ENCODE measurements around the gene CPPED1. TPM values are rescaled to one million over a fixed set of nuclear protein-coding genes. Genes with fewer than 3 reads are reported as not detected.

CPPED1 gene
- total and polyA plus RNA-seq, 2 of the 4 experiments (the other 2 are of a cell fraction) = 5.1 to 6.5 TPM

DNA sequence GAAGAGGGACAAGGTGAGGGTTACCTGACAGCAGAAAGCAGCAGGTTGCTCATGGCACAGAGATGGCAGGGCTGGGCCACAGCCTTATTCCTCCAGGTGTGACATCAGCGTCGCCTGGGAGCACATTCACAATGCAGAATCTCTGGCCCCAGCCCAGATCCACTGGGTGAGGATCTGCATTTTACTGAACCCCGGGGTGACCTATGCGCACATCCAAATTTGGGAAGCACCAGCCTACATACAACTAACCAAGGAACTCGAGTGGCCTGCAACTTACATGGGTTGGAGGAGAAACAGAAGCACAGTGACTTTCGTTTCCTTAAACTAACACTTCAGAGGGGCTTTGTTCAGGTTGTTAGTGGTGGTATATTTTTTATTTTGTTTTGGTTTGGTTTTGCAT is 17.6 kb downstream of the CPPED1 start:
- no peak overlapping the region for H3K9ac ChIP-seq (ENCODE audit: low read depth, low read length)
- no peaks in the 10 kb centered on the region for H4K20me1 ChIP-seq (ENCODE audit: insufficient read depth, low read length)
- no peak overlapping the region for H2AFZ ChIP-seq (replicated peaks; ENCODE audit: low read length, poor library complexity)
- H3K36me3 ChIP-seq (ENCODE audit: control insufficient read depth, insufficient read depth, low read length) = no peaks in the 10 kb centered on the region
- H4K91ac ChIP-seq (ENCODE audit: insufficient read depth, low read depth, low read length) = no peak overlapping the region
- TF ChIP-seq NFE2L2 (IDR thresholded peaks at IDR 0.05; ENCODE audit: low read depth, low read length) (no peak), RAD21 (IDR thresholded peaks at IDR 0.05; ENCODE audit: low read length) (no peak), SMC3 (IDR thresholded peaks at IDR 0.05; ENCODE audit: low read depth, low read length) (no peak), MXI1 (IDR thresholded peaks at IDR 0.05; ENCODE audit: borderline replicate concordance, low read depth, low read length) (no peak), POLR2A (IDR thresholded peaks at IDR 0.05; ENCODE audit: low read depth, low read length) (no peak), CHD1 (IDR thresholded peaks at IDR 0.05; ENCODE audit: low read depth, low read length) (no peak), FOS (IDR thresholded peaks at IDR 0.05; ENCODE audit: low read depth, low read length) (no peak)
- no peak overlapping the region for H2BK20ac ChIP-seq (ENCODE audit: low read depth, low read length)
- in situ Hi-C loops (cut with MboI; ENCODE audit: low sequenced_read_pairs) (no loop called here), dilution Hi-C loops (cut with HindIII; ENCODE audit: low sequenced_read_pairs, unreplicated experiment) (no loop called here), intact Hi-C loops (cut with micrococcal nuclease) (no loop called here)
- no peaks in the 10 kb centered on the region for H3K4me1 ChIP-seq (ENCODE audit: control insufficient read depth, insufficient read depth, low read length)
- no peak overlapping the region for H3K23ac ChIP-seq (ENCODE audit: low read depth, low read length)
- peaks cover 0 to 3% of the 10 kb centered on the region in 2 experiments; a peak in 1 of 4 replicates for H3K79me1 ChIP-seq (ENCODE audit: low read depth in 1 of 2, low read length in 2 of 2)
- no peak overlapping the region for H2BK5ac ChIP-seq (ENCODE audit: low read depth, low read length, poor library complexity, severe bottlenecking)
- peaks cover 6% of the 10 kb centered on the region; the same call in 1 of the 2 replicates for H3K9me3 ChIP-seq (ENCODE audit: control insufficient read depth, insufficient read depth, low read length)
- no peak overlapping the region for H3K4me3 ChIP-seq (ENCODE audit: insufficient read depth, low read depth, low read length)
- CTCF ChIA-PET = no interaction called here
- H3K27ac ChIP-seq (ENCODE audit: insufficient read depth, low read length) = no peak overlapping the region
- H3K9me1 ChIP-seq (ENCODE audit: insufficient read depth, low read length) = no peaks in the 10 kb centered on the region
- DNase-seq (no peak), ATAC-seq (ENCODE audit: low read depth) (no peak)
- H3K4ac ChIP-seq (ENCODE audit: low read depth, low read length) = no peak overlapping the region
- no peaks in the 10 kb centered on the region for H3K27me3 ChIP-seq (ENCODE audit: control insufficient read depth, insufficient read depth, low read length)
- H3K4me2 ChIP-seq (ENCODE audit: low read depth, low read length) = no peak overlapping the region
- whole genome bisulfite sequencing, 2 experiments (ENCODE audit: extremely low coverage in 2 of 2, insufficient read length in 1 of 2) = no CpG with 5 or more reads among the region's 6 CpGs
- H2BK120ac ChIP-seq (ENCODE audit: low read depth, low read length) = no peak overlapping the region
- no peak overlapping the region for H3K18ac ChIP-seq (ENCODE audit: low read depth, low read length)
- BruUV-seq (replicated peaks) = no TSS peak
- no peak overlapping the region for H3K14ac ChIP-seq (replicated peaks; ENCODE audit: low read depth, low read length)
- H2AK5ac ChIP-seq (ENCODE audit: low read depth, low read length) = no peak overlapping the region
- POLR2A ChIA-PET (ENCODE audit: unreplicated experiment) = no interaction called here
- no peak overlapping the region for H3K56ac ChIP-seq (ENCODE audit: extremely low read depth, insufficient read depth, low read length)
- H2AK9ac ChIP-seq (replicated peaks; ENCODE audit: low read depth, low read length, poor library complexity) = no peak overlapping the region
- H2BK15ac ChIP-seq (ENCODE audit: low read depth, low read length) = no peak overlapping the region
- no peak overlapping the region for H4K8ac ChIP-seq (ENCODE audit: low read depth in 2 of 2, low read length in 2 of 2)
- H4K5ac ChIP-seq (ENCODE audit: low read depth, low read length) = no peak overlapping the region

Measured in IMR-90 (cell line).